ENCODE measurements around the gene TM9SF2. TPM values are rescaled to one million over a fixed set of nuclear protein-coding genes. Genes with fewer than 3 reads are reported as not detected.

Gene TM9SF2
- total and polyA plus RNA-seq, 4 donors: 100 to 175 (median 133) TPM

DNA sequence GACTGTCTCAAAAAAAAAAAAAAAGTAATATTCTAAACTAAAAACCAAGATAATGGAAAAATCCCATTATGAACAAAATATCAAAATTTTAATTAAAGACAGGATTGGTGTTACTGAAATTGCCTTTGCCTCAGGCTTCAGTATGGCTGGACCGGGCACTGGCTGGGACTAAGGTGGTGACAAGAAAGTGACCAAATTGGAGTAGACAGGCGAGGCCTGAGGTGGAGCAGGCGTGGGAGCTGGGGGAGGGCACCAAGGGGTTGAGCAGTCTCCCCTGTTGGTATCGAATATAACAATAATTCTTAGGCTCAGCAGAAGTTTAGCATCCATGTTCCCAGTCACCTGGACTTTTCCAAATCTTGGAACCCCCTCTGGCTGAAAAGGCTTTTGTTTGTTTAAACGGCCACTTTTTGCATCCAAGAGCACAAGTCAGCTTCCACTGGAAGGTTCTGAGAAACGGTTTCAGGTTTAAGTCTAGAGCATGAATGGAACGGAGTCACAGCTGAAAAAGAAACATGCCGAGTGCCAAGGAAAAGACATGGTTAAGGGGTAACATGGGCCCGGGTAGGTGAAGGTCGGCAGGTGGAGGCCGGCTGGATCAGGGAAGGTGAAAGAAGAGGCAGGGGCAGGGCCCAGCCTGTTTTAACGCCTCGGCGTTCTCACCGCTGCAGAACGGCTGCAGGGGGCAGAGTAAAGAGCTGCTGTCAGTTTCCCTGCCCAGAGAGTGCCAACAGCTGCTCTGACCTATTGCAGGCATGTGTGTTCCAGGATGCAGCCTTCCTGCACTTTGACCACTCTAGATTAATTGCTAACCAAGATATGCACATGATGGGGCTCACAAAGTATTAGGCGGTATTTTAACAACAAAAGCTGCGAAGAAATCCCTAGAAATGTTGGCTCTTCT, 104.4 kb downstream of the TM9SF2 start:
- no peaks in the 10 kb centered on the region for H3K9me3 ChIP-seq (ENCODE audit: control insufficient read depth, insufficient read depth, low read length)
- no peaks in the 10 kb centered on the region for H3K36me3 ChIP-seq (ENCODE audit: control insufficient read depth, insufficient read depth, low read length)
- H3K27me3 ChIP-seq (ENCODE audit: control insufficient read depth, insufficient read depth, low read length): no peaks in the 10 kb centered on the region
- 20% methylated on average over 16 of the region's 18 CpGs for WGBS (ENCODE audit: insufficient coverage)
- H3K4me1 ChIP-seq (ENCODE audit: control insufficient read depth, insufficient read depth, low read length): peaks cover 9% of the 10 kb centered on the region
- peak overlapping the region; percentile 56 for H3K4me3 ChIP-seq (ENCODE audit: low read depth, low read length)
- peak overlapping the region; percentile 82 for H3K27ac ChIP-seq (ENCODE audit: low read depth, low read length)
- no peak for DNase-seq (ENCODE audit: low read depth in 4 of 6, low spot score in 6 of 6)

DNA sequence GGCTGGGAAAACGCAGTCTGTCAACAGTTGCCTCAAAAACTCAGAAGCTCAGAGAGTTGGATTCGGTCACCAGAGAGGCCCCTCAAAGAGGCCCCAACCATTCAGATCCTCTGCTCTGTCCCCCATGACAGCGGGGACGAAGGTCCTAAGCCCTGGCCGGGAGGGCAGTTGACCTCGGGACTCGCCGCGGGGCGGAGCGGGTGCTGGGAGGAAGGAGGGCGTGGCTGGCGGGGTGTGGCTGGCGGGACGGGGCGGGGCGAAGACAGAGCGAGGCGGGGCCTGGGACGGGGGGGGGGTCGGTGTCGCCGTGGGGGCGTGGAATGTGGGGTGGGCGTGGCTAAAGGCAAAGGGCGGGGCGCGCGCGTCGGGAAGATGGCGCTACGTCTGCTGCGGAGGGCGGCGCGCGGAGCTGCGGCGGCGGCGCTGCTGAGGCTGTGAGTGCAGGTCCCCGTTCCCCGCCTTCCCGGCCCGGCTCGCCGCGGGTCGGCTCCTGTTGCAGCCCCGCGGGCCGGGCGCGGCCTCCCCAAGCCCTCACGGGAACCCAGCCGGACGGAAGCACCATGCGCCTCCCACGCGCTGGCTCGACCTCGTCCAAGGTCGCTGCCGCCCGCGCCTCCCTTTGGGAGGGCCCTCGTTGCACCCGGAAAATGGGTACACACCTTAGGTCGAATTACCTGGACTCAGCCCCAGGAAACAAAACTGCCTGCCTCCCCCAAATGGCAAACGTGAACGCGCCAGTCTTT, 105.2 kb downstream of the TM9SF2 start, which contains the start of gene CLYBL:
Gene CLYBL (plus strand): TSS at position 367 of the 743 bp plus-strand sequence.
- Histone ChIP-seq H3K27ac (ENCODE audit: low read depth, low read length) (peak within 1 kb of the TSS; percentile 82), H3K27me3 (ENCODE audit: control insufficient read depth, insufficient read depth, low read length) (no peaks in the 10 kb centered on the region), H3K4me1 (ENCODE audit: control insufficient read depth, insufficient read depth, low read length) (peaks cover 9% of the 10 kb centered on the region), H3K9me3 (ENCODE audit: control insufficient read depth, insufficient read depth, low read length) (no peaks in the 10 kb centered on the region), H3K36me3 (ENCODE audit: control insufficient read depth, insufficient read depth, low read length) (no peaks in the 10 kb centered on the region), H3K4me3 (ENCODE audit: low read depth, low read length) (peak within 1 kb of the TSS; percentile 65)
- peak; percentile 59 to 94 (median 71) for DNase-seq (ENCODE audit: low read depth in 4 of 6, low spot score in 6 of 6)
- WGBS (ENCODE audit: insufficient coverage): 0% methylated on average over 65 of the region's 73 CpGs

DNA sequence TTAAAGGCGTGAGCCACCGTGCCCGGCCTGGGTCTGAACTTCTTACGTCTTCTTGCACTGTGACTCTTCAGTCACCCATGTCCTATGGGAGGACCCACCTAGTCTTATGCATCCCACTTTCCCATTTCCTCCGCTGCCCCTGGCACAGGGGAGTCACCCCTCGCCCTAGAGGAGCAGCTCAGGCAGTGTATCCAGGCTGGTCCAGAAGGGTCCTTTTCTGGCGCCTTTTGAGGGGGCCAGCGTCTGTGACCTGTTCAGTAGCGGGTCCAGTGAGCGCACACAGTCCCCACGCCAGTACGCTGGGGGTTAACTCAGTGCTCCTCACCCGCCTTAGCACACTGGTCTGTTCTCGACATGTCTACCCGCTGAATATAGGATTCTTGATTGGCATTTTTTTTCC, 107.1 kb downstream of the TM9SF2 start:
- WGBS (ENCODE audit: insufficient coverage): 90% methylated on average over 13 of the region's 15 CpGs
- no peak overlapping the region for H3K27ac ChIP-seq (ENCODE audit: low read depth, low read length)
- H3K36me3 ChIP-seq (ENCODE audit: control insufficient read depth, insufficient read depth, low read length): no peaks in the 10 kb centered on the region
- DNase-seq (ENCODE audit: low read depth in 4 of 6, low spot score in 6 of 6): no peak
- no peaks in the 10 kb centered on the region for H3K27me3 ChIP-seq (ENCODE audit: control insufficient read depth, insufficient read depth, low read length)
- H3K4me3 ChIP-seq (ENCODE audit: low read depth, low read length): no peak overlapping the region
- H3K9me3 ChIP-seq (ENCODE audit: control insufficient read depth, insufficient read depth, low read length): no peaks in the 10 kb centered on the region
- H3K4me1 ChIP-seq (ENCODE audit: control insufficient read depth, insufficient read depth, low read length): peaks cover 9% of the 10 kb centered on the region

DNA sequence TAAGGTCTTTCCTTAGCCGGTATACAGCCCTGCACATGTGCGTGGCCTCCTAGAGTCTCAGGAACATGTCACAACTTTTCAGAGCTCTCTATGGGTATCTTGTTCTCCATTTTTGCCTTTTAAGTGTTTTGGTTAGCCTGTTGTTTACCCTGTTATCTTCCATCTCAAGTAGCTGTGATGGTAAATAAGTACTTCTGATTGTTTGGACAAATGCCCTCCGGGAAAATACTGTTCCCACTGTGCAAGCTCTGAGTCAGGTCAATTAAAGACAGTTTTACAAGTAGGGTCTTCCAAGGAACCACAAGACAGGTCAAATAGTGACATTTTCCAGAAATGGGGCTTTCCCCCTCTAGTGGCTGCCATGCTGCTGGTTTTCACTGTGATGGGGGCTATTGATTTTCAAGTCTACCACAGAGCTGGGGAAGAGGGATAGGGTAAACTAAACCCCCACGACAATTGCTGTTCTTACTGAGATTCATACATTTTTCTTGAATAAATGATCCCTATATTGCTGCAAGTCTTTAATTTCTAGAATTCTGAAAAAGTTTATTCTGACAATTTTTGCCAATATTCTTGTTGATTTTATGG, 109.5 kb downstream of the TM9SF2 start:
- no peaks in the 10 kb centered on the region for H3K36me3 ChIP-seq (ENCODE audit: control insufficient read depth, insufficient read depth, low read length)
- 83% methylated on average over 2 of the region's 4 CpGs for WGBS (ENCODE audit: insufficient coverage)
- no peak for DNase-seq (ENCODE audit: low read depth in 4 of 6, low spot score in 6 of 6)

More for the DNA sequence above, 109.5 kb downstream of the TM9SF2 start:
- peaks cover 8% of the 10 kb centered on the region for H3K4me1 ChIP-seq (ENCODE audit: control insufficient read depth, insufficient read depth, low read length)
- H3K27me3 ChIP-seq (ENCODE audit: control insufficient read depth, insufficient read depth, low read length): no peaks in the 10 kb centered on the region
- no peak overlapping the region for H3K4me3 ChIP-seq (ENCODE audit: low read depth, low read length)
- no peaks in the 10 kb centered on the region for H3K9me3 ChIP-seq (ENCODE audit: control insufficient read depth, insufficient read depth, low read length)
- no peak overlapping the region for H3K27ac ChIP-seq (ENCODE audit: low read depth, low read length)

Small RNA genes within 50 kb of the gene (small RNA-seq; reads per million reads assigned to genes)
- gene AL139035.1 (ENCODE audit: low replicate concordance): 0.12 reads per million

Other genes with a start within 250 kb of the TM9SF2 start
- not detected for gene GPR18, start 243.1 kb upstream of the TM9SF2 start, total RNA-seq
- gene GPR18, start 243.1 kb upstream of the TM9SF2 start, polyA plus RNA-seq (ENCODE audit: insufficient read length in 2 of 2): under 1 TPM in 1 of 2 donors, not detected in 1; 0.23 TPM
- 10 to 100 TPM in 1 of 2 donors, 1 to 10 TPM in 1; 5.2 to 27.0 TPM for gene GPR183, start 194.1 kb upstream of the TM9SF2 start, total RNA-seq
- gene GPR183, start 194.1 kb upstream of the TM9SF2 start, polyA plus RNA-seq (ENCODE audit: insufficient read length in 2 of 2): 1 to 10 TPM; 2.0 to 2.9 TPM
- gene CLYBL, start 105.2 kb downstream of the TM9SF2 start, total RNA-seq: 1 to 10 TPM; 6.7 to 9.1 TPM
- 1 to 10 TPM; 7.9 to 8.1 TPM for gene CLYBL, start 105.2 kb downstream of the TM9SF2 start, polyA plus RNA-seq (ENCODE audit: insufficient read length in 2 of 2)